ENCODE measurements around the gene ATG9B. TPM values are rescaled to one million over a fixed set of nuclear protein-coding genes. Genes with fewer than 3 reads are reported as not detected.

The ATG9B gene
- total RNA-seq, 2 donors from 2014 or later: not detected

DNA sequence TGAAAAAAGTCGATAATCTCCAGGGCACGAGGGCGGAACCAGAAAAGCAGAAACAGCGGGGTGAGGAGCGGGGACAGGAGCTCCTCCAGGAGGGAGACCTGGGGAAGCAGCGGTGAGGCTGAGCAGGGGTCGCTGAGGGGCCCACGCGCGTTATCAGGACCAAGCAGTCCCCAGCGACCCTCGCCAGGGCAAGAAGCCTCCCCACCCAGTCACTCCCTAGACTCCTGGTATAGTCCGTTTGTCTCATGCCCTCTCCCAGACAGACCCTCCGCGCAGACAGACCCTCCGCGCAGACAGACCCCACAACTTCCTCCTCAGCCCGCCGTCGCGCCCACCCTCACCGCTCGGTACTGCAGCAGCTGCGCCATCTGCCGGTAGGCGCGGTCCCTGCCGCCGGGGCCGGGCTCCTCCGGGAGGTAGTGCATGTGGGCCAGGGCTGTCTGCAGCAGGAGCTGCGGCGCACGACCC is 6.3 kb downstream of the ATG9B start:
- no peaks in the 10 kb centered on the region for H3K36me3 ChIP-seq
- no peak for DNase-seq (ENCODE audit: low spot score)
- peak overlapping the region in 1 of 2 donors; percentile 26 for H3K4me3 ChIP-seq
- H3K9me3 ChIP-seq: no peaks in the 10 kb centered on the region
- no peaks in the 10 kb centered on the region for H3K27me3 ChIP-seq
- TF ChIP-seq, protein P1, sequence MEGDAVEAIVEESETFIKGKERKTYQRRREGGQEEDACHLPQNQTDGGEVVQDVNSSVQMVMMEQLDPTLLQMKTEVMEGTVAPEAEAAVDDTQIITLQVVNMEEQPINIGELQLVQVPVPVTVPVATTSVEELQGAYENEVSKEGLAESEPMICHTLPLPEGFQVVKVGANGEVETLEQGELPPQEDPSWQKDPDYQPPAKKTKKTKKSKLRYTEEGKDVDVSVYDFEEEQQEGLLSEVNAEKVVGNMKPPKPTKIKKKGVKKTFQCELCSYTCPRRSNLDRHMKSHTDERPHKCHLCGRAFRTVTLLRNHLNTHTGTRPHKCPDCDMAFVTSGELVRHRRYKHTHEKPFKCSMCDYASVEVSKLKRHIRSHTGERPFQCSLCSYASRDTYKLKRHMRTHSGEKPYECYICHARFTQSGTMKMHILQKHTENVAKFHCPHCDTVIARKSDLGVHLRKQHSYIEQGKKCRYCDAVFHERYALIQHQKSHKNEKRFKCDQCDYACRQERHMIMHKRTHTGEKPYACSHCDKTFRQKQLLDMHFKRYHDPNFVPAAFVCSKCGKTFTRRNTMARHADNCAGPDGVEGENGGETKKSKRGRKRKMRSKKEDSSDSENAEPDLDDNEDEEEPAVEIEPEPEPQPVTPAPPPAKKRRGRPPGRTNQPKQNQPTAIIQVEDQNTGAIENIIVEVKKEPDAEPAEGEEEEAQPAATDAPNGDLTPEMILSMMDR (IDR thresholded peaks at IDR 0.05): peak; percentile 92 to 96
- no peak overlapping the region for H3K27ac ChIP-seq
- peaks cover 0 to 31% of the 10 kb centered on the region in 2 donors for H3K4me1 ChIP-seq

GRCh38 chr7:151017370-151017952 is 6.8 kb downstream of the ATG9B start:
- Histone ChIP-seq H3K27ac (no peak overlapping the region), H3K9me3 (no peaks in the 10 kb centered on the region), H3K4me3 (peak overlapping the region in 1 of 2 donors; percentile 26), H3K36me3 (no peaks in the 10 kb centered on the region), H3K27me3 (no peaks in the 10 kb centered on the region), H3K4me1 (peaks cover 0 to 35% of the 10 kb centered on the region in 2 donors)
- TF ChIP-seq, protein P1 (IDR thresholded peaks at IDR 0.05): no peak
- DNase-seq (ENCODE audit: low spot score): no peak

DNA sequence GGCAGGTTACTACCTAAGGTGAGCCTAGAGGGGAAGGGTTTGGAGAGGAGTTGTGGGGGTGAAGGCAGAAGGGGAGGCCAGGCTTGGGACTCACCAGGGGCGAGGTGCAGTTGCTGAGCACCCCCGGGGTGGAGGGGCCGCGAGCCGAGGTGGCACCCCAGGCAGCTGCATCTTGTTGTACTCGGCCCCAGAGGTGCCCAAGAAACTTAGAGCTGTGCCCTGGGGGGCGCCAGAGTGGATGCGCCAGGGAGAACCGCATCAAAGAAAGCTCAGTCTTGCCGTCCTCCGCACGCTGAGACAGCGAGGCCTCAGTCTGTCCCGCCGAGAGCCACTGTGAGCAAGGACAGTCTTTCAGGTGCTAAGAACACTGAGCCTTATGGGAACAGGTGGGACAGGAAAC is 7.4 kb downstream of the ATG9B start:
- Histone ChIP-seq H3K4me1 (peaks cover 0 to 35% of the 10 kb centered on the region in 2 donors), H3K27me3 (no peaks in the 10 kb centered on the region), H3K4me3 (no peak overlapping the region), H3K27ac (no peak overlapping the region), H3K36me3 (no peaks in the 10 kb centered on the region), H3K9me3 (no peaks in the 10 kb centered on the region)
- TF ChIP-seq, protein P1 (IDR thresholded peaks at IDR 0.05): no peak
- no peak for DNase-seq (ENCODE audit: low spot score)

DNA sequence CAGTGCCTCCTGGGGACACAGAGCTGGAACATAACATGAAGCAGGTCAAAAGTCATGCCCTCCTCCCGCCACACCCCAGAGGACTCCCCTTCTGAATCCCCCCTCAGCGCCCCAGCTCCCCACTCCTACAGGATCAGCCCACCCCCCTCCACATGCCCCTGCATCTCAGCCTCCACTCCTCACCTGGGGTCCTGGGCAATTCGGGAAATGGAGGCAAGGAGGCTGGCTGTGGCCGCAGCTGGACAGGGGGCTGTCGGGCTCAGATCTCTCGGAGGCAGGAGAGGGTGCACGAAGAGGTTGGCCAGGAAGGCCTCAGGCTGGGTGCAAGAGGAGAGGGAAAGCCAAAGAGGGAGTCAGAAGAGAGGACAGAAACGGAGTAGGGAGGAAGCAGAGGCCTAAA is 7.8 kb downstream of the ATG9B start:
- DNase-seq (ENCODE audit: low spot score): no peak
- no peaks in the 10 kb centered on the region for H3K9me3 ChIP-seq
- TF ChIP-seq, protein P1 (IDR thresholded peaks at IDR 0.05): no peak
- no peaks in the 10 kb centered on the region for H3K36me3 ChIP-seq
- H3K27ac ChIP-seq: no peak overlapping the region
- H3K27me3 ChIP-seq: no peaks in the 10 kb centered on the region
- peaks cover 0 to 35% of the 10 kb centered on the region in 2 donors for H3K4me1 ChIP-seq
- H3K4me3 ChIP-seq: no peak overlapping the region

DNA sequence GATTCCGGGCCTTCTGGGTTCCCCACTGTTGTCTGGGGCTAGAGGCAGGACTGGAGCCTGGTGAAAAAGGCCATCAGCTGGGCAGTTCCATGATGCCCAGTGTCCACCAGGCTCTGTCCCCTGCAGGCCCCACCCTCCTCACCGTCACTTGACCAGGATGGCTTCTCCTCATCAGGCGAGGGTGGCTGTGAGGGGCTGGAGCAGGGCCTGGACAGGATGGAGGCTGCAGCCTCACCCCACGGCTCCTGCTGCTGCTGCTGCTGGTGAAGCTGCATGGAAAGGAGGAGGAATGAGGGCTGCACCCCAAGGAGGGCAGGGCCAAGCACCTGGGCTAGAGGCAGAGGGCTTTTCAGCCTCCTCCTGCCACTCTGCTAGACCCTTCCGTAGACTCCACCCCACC is 8.3 kb downstream of the ATG9B start:
- H3K4me3 ChIP-seq: no peak overlapping the region
- no peaks in the 10 kb centered on the region for H3K9me3 ChIP-seq
- H3K36me3 ChIP-seq: no peaks in the 10 kb centered on the region
- no peaks in the 10 kb centered on the region for H3K27me3 ChIP-seq
- TF ChIP-seq, protein P1 (IDR thresholded peaks at IDR 0.05): no peak
- no peak for DNase-seq (ENCODE audit: low spot score)
- H3K4me1 ChIP-seq: peaks cover 0 to 37% of the 10 kb centered on the region in 2 donors
- H3K27ac ChIP-seq: no peak overlapping the region

DNA sequence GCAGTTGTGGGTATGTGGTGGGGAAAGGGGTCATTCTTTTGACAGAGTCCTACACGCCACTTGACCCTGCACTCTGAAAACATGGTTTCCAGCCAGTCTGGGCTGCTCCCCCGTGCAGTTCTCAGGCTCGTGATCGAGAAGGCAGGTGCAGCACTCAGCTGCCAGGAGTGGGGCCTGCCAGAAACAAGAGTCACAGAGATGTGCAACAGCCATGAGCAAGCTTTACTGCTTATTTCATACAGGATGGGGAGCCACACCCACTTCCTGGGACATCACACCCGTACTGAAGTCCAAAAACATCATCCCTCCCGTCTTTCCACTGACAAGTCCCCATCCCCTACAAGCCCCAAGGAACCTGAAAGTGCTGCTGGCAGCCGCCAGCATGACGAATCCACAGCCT is 9.3 kb downstream of the ATG9B start:
- no peaks in the 10 kb centered on the region for H3K27me3 ChIP-seq

More for the DNA sequence above, 9.3 kb downstream of the ATG9B start:
- Histone ChIP-seq H3K4me3 (no peak overlapping the region), H3K9me3 (no peaks in the 10 kb centered on the region), H3K27ac (no peak overlapping the region), H3K36me3 (no peaks in the 10 kb centered on the region), H3K4me1 (peaks cover 0 to 46% of the 10 kb centered on the region in 2 donors)
- DNase-seq (ENCODE audit: low spot score): no peak
- TF ChIP-seq, protein P1 (IDR thresholded peaks at IDR 0.05): no peak
